Measurements from ENCODE around the gene PMCH.

GRCh38 chr12:102167821-102168604 is 29.6 kb downstream of the PMCH start:
- TF ChIP-seq POLR2A (IDR thresholded peaks at IDR 0.05): no peak
- no peak for TF ChIP-seq CTCF (IDR thresholded peaks at IDR 0.05)
- no peak for TF ChIP-seq POLR2AphosphoS5 (IDR thresholded peaks at IDR 0.05)
- TF ChIP-seq EP300 (IDR thresholded peaks at IDR 0.05): no peak
